H1 (cell line): Measurements from ENCODE around the gene UMODL1. TPM values are rescaled to one million over a fixed set of nuclear protein-coding genes. Genes with fewer than 3 reads are reported as not detected.

ENCODE experiments used
- CTCF ChIA-PET: fragments of 300-600 bp; sonication (Branson Sonifier 250); formaldehyde crosslinking; loops from one replicate; lab custom pipeline; 2021; ENCODE audit not compliant: partially characterized antibody; lab: Charles Lee
- POLR2A ChIA-PET: fragments of 300-600 bp; sonication (Branson Sonifier 250); formaldehyde crosslinking; loops from one replicate; lab custom pipeline; 2021; ENCODE audit warnings: inconsistent platforms; ENCODE audit not compliant: partially characterized antibody; lab: Charles Lee
- DNase-seq, 2 experiments: peaks; one replicate each; pipeline versions ENCODE4 v3.0.0 to v3.0.0-alpha.2; 2010 to 2022; ENCODE audit warnings: low spot score in 2 of 2, low read depth in 1 of 2, mixed read lengths in 1 of 2
- FAIRE-seq: peaks from 2 replicates; lab custom pipeline; 2011; peaks lifted over from hg19 to GRCh38; lab: Jason Lieb, UNC
- H2AFZ ChIP-seq: 2 replicates; pipeline ENCODE4 v1.8.1; 2012; ENCODE audit warnings: low read length, inconsistent platforms
- H2AK5ac ChIP-seq: 2 replicates; pipeline ENCODE4 v1.6.1; 2013; ENCODE audit warnings: low read depth, low read length
- H2BK120ac ChIP-seq: replicated peaks from 2 replicates; pipeline ENCODE3; 2013; ENCODE audit warnings: low read depth, low read length, inconsistent platforms
- H2BK12ac ChIP-seq: 2 replicates; pipeline ENCODE4 v1.6.1; 2013; ENCODE audit warnings: low read depth, low read length
- H2BK15ac ChIP-seq: 2 replicates; pipeline ENCODE4 v1.6.1; 2013; ENCODE audit warnings: low read length
- H2BK20ac ChIP-seq: 2 replicates; pipeline ENCODE4 v1.6.1; 2013; ENCODE audit warnings: low read length
- H2BK5ac ChIP-seq: 2 replicates; pipeline ENCODE4 v1.6.1; 2013; ENCODE audit warnings: low read depth, low read length
- H3K14ac ChIP-seq: 2 replicates; pipeline ENCODE4 v1.6.1; 2013; ENCODE audit warnings: inconsistent platforms; ENCODE audit not compliant: insufficient read length
- H3K18ac ChIP-seq: 2 replicates; pipeline ENCODE4 v1.6.1; 2013; ENCODE audit warnings: low read length; ENCODE audit errors: extremely low read depth
- H3K23ac ChIP-seq: 2 replicates; pipeline ENCODE4 v1.6.1; 2013; ENCODE audit warnings: inconsistent platforms; ENCODE audit not compliant: insufficient read length
- H3K23me2 ChIP-seq: 2 replicates; pipeline ENCODE4 v1.6.1; 2013; ENCODE audit warnings: low read depth, low read length
- H3K27ac ChIP-seq: 2 replicates; pipeline ENCODE4 v1.6.1; 2011; ENCODE audit warnings: low read depth, low read length, inconsistent platforms
- H3K27me3 ChIP-seq, 4 experiments: replicated peaks in 1 of 4; 1 replicate in 1 of 4; 2 replicates in 3 of 4; pipeline versions ENCODE4 v1.6.1 to v1.8.1; 2011 to 2013; ENCODE audit warnings: low read length in 3 of 4, mild to moderate bottlenecking in 3 of 4, inconsistent platforms in 2 of 4, mixed read lengths in 2 of 4, moderate library complexity in 1 of 4; ENCODE audit not compliant: control insufficient read depth in 3 of 4, insufficient read depth in 3 of 4; ENCODE audit errors: extremely low read depth in 1 of 4
- H3K36me3 ChIP-seq, 4 experiments: 2 replicates each; pipeline versions ENCODE4 v1.6.1 to v1.8.1; 2011 to 2013; ENCODE audit warnings: mild to moderate bottlenecking in 4 of 4, low read length in 3 of 4, moderate library complexity in 2 of 4, control low read depth in 1 of 4, inconsistent platforms in 1 of 4; ENCODE audit not compliant: insufficient read depth in 4 of 4, control insufficient read depth in 2 of 4
- H3K4ac ChIP-seq: replicated peaks from 2 replicates; pipeline ENCODE3; 2013; ENCODE audit warnings: low read length, low read depth, mixed read lengths, inconsistent platforms; ENCODE audit not compliant: insufficient read length
- H3K4me1 ChIP-seq, 4 experiments: replicated peaks in 1 of 4; 1 replicate in 1 of 4; 2 replicates in 3 of 4; pipeline versions ENCODE4 v1.6.1 to v1.8.1; 2011 to 2013; ENCODE audit warnings: low read length in 3 of 4, inconsistent platforms in 2 of 4, mixed read lengths in 1 of 4; ENCODE audit not compliant: insufficient read depth in 4 of 4, control insufficient read depth in 3 of 4
- H3K4me2 ChIP-seq, 2 experiments: 2 replicates each; pipeline versions ENCODE4 v1.6.1 to v1.8.1; 2011 to 2013; ENCODE audit warnings: low read depth in 2 of 2, low read length in 2 of 2, control low read depth in 1 of 2, inconsistent platforms in 1 of 2, mild to moderate bottlenecking in 1 of 2; ENCODE audit not compliant: insufficient read depth in 1 of 2
- H3K4me3 ChIP-seq, 4 experiments: fragments of 200-600, 300-600 bp in 1 of 4; sonication (generic), shearing (Covaris generic), sonication (Bioruptor Twin) in 1 of 4; 2 replicates each; pipeline versions ENCODE4 v1.5.1 to v1.8.1; 2011 to 2016; ENCODE audit warnings: low read length in 4 of 4, low read depth in 3 of 4, control low read depth in 2 of 4, inconsistent platforms in 2 of 4, mild to moderate bottlenecking in 2 of 4, mixed read lengths in 1 of 4, moderate library complexity in 1 of 4; ENCODE audit not compliant: insufficient read depth in 2 of 4; ENCODE audit errors: extremely low read depth in 1 of 4
- H3K56ac ChIP-seq: replicated peaks from 2 replicates; pipeline ENCODE3; 2013; ENCODE audit warnings: low read depth, mild to moderate bottlenecking, mixed read lengths, low read length, inconsistent platforms; ENCODE audit not compliant: insufficient read length
- H3K79me1 ChIP-seq: 2 replicates; pipeline ENCODE4 v1.6.1; 2013; ENCODE audit warnings: low read depth, low read length, control low read depth
- H3K79me2 ChIP-seq, 2 experiments: 2 replicates each; pipeline versions ENCODE4 v1.6.1 to v1.8.1; 2012 to 2013; ENCODE audit warnings: low read length in 2 of 2, mild to moderate bottlenecking in 2 of 2, inconsistent platforms in 1 of 2; ENCODE audit not compliant: insufficient read depth in 2 of 2, control insufficient read depth in 1 of 2
- H3K9ac ChIP-seq, 4 experiments: replicated peaks in 1 of 4; 1 replicate in 1 of 4; 2 replicates in 3 of 4; pipeline versions ENCODE4 v1.6.1 to v1.8.1; 2011 to 2013; ENCODE audit warnings: low read depth in 3 of 4, low read length in 3 of 4, control low read depth in 2 of 4, mild to moderate bottlenecking in 2 of 4, moderate library complexity in 2 of 4, inconsistent platforms in 1 of 4; ENCODE audit errors: extremely low read depth in 1 of 4
- H3K9me3 ChIP-seq, 2 experiments: 2 replicates each; pipeline versions ENCODE4 v1.6.1 to v1.8.1; 2012 to 2013; ENCODE audit warnings: mild to moderate bottlenecking in 2 of 2, moderate library complexity in 2 of 2, control low read depth in 1 of 2, inconsistent platforms in 1 of 2, low read depth in 1 of 2, low read length in 1 of 2, mixed read lengths in 1 of 2; ENCODE audit not compliant: insufficient read depth in 2 of 2
- H4K20me1 ChIP-seq, 2 experiments: replicated peaks in 1 of 2; 2 replicates each; pipeline versions ENCODE3 to v1.8.1; 2011 to 2013; ENCODE audit warnings: inconsistent platforms in 2 of 2, low read length in 2 of 2, mild to moderate bottlenecking in 1 of 2; ENCODE audit not compliant: insufficient read depth in 2 of 2, control insufficient read depth in 1 of 2
- H4K5ac ChIP-seq: 2 replicates; pipeline ENCODE4 v1.6.1; 2013; ENCODE audit warnings: low read length, low read depth, mixed read lengths, inconsistent platforms; ENCODE audit not compliant: insufficient read length
- H4K8ac ChIP-seq: 2 replicates; pipeline ENCODE4 v1.8.0; 2013; ENCODE audit warnings: mild to moderate bottlenecking, moderate library complexity, low read length, inconsistent platforms; ENCODE audit not compliant: insufficient read depth; ENCODE audit errors: extremely low read depth
- H4K91ac ChIP-seq: replicated peaks from 2 replicates; pipeline ENCODE3; 2013; ENCODE audit warnings: low read length, mixed read lengths, inconsistent platforms; ENCODE audit not compliant: insufficient read length
- CBX8 ChIP-seq: fragments of 300-800, 300-1000 bp; sonication (generic); IDR thresholded peaks from 2 replicates; pipeline ENCODE4 v1.7.1; 2016; ENCODE audit warnings: low read depth, low read length, borderline replicate concordance
- SIRT6 ChIP-seq: IDR thresholded peaks from one replicate; pipeline ENCODE4 v1.7.1; 2012; ENCODE audit warnings: low read length, inconsistent platforms
- SP2 ChIP-seq: IDR thresholded peaks from 2 replicates; pipeline ENCODE4 v1.6.1; 2012; ENCODE audit warnings: mild to moderate bottlenecking, low read length, inconsistent platforms
- WGBS, 2 experiments: shearing (Covaris generic) in 1 of 2; methylation state at CpG; one replicate each; pipeline versions ENCODE4 v1.1.6 to v1.1.7; 2013 to 2015; ENCODE audit warnings: low lambda C conversion rate in 2 of 2, mixed read lengths in 2 of 2, inconsistent platforms in 1 of 2, low coverage in 1 of 2, missing lambda C conversion rate in 1 of 2; ENCODE audit not compliant: insufficient replicate concordance in 2 of 2, insufficient coverage in 1 of 2, insufficient read length in 1 of 2; ENCODE audit errors: extremely low coverage in 1 of 2, missing lambda C conversion rate in 1 of 2; 5-methylcytosine and 5-hydroxymethylcytosine counted together
- polyA plus RNA-seq, 7 experiments: library from polyadenylated mRNA; depleted of rRNA in 3 of 7; stranded (reverse) in 5 of 7; unstranded in 2 of 7; fragments of >200 nt in 5 of 7; fragments of 200-250 nt in 2 of 7; gene quantifications; 1 replicate in 5 of 7; 2 replicates in 1 of 7; 4 replicates in 1 of 7; pipeline versions ENCODE4 v1.2.1 to v1.2.3, GENCODE V29; 2011 to 2013; ENCODE audit warnings: missing spikeins in 2 of 7, mixed read lengths in 2 of 7
- total RNA-seq: library from RNA; stranded (reverse); fragmentation: NEBNext Ultra II Directional; extraction: Animal tissue kit (Norgen Biotek cat#: 25700); gene quantifications from 2 replicates; pipeline ENCODE4 v1.2.1, GENCODE V29; 2021

The UMODL1 gene
- total and polyA plus RNA-seq, 2 of the 8 experiments (the other 6 are each of a cell fraction or from before 2014, with no cell fraction given), result not detected

DNA sequence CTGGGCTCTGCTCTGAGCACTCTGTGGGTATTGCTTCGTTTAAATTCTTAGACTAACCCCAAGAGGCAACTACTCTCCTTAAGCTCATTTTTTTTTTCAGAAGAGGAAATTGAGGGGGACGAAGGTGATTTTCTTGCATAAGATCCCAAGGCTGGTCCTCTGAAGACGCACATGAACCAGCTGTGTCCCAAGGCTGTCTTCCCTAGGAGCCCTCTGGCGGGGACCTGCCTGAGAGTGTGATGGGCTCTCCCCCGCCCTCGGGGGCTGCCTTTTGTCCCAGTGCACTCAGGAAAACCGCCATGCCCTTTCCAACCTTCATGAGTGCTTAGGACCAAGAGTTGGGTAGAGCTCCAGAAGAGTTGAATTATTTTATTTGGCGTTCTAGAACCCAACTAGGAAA is 21.7 kb downstream of the UMODL1 start:
- H3K14ac ChIP-seq, result no peak overlapping the region
- H3K27ac ChIP-seq, result no peak overlapping the region
- no peak overlapping the region for H2BK5ac ChIP-seq
- no peak overlapping the region; a peak in 1 of 4 replicates for H3K4me2 ChIP-seq
- H4K8ac ChIP-seq, result no peak overlapping the region
- no peak overlapping the region for H2BK15ac ChIP-seq
- H3K4me1 ChIP-seq, result peaks cover 0 to 9% (median 5%) of the 10 kb centered on the region in 4 experiments; a peak in 5 of 7 replicates
- no peak for TF ChIP-seq SIRT6
- no peak for TF ChIP-seq CBX8
- TF ChIP-seq SP2, result no peak
- peaks cover 8 to 12% of the 10 kb centered on the region in 2 experiments; a peak in 2 of 4 replicates for H3K9me3 ChIP-seq
- no peaks in the 10 kb centered on the region for H3K79me1 ChIP-seq
- CTCF ChIA-PET, result interaction anchor here (0.7 to 8.4 kb wide), 7 partner anchors 13 to 701 kb away, joined by 3 to 80 read pairs (median 3); no protein-coding TSS in a partner anchor
- no peak overlapping the region for H2BK20ac ChIP-seq
- FAIRE-seq (no peak), DNase-seq (no peak)
- H3K23ac ChIP-seq, result no peak overlapping the region
- H3K23me2 ChIP-seq, result no peaks in the 10 kb centered on the region
- 68% methylated on average over 8 of the region's 8 CpGs; no CpG with 5 or more reads in 1 of the 2 experiments for WGBS, 2 experiments
- POLR2A ChIA-PET, result interaction anchor here (0.9 kb wide), 1 partner anchor 10 kb away, joined by 3 read pairs; no protein-coding TSS in a partner anchor
- H3K56ac ChIP-seq, result no peak overlapping the region
- H3K79me2 ChIP-seq, result no peaks in the 10 kb centered on the region
- H3K36me3 ChIP-seq, result no peaks in the 10 kb centered on the region
- no peak overlapping the region for H2AK5ac ChIP-seq
- H2BK120ac ChIP-seq, result no peak overlapping the region
- no peak overlapping the region for H3K9ac ChIP-seq
- no peak overlapping the region for H4K91ac ChIP-seq
- no peak overlapping the region for H3K4me3 ChIP-seq
- H3K18ac ChIP-seq, result no peak overlapping the region
- H3K27me3 ChIP-seq, result peaks cover 0 to 6% (median 3%) of the 10 kb centered on the region in 4 experiments; a peak in 5 of 7 replicates
- no peak overlapping the region for H2BK12ac ChIP-seq
- no peaks in the 10 kb centered on the region for H4K20me1 ChIP-seq
- H4K5ac ChIP-seq, result no peak overlapping the region
- no peak overlapping the region for H3K4ac ChIP-seq
- H2AFZ ChIP-seq, result no peak overlapping the region
